ENCODE data around the gene OTOS.

DNA sequence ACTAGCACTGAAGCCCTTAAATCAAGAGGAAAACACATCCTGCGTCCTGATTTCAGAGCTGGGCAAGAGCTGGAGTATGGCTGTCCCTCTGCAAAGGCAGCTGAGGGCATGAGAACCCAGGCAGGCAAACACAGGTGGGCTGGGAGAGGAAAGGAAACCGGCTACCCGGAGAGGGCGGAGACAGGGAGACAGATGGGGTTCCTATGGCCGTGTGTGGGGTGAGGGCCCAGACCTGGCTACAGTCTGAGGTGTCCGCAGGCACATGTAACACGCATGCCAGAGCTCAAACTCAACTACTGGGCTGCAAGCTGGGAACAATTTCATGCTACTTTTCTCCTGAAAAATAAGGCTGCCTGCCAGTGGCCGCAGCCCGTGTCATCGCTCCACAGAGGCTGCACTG is 7.1 kb downstream of the OTOS start:
- no peak for TF ChIP-seq TAF1 (IDR thresholded peaks at IDR 0.05; ENCODE audit: borderline replicate concordance, insufficient read depth, low read length)
- TF ChIP-seq SIN3A (IDR thresholded peaks at IDR 0.05; ENCODE audit: borderline replicate concordance, insufficient read depth, low read length): no peak
- no peak for TF ChIP-seq POLR2AphosphoS5 (IDR thresholded peaks at IDR 0.05; ENCODE audit: low read depth, low read length)
